ENCODE data around the gene KIT. TPM values are rescaled to one million over a fixed set of nuclear protein-coding genes. Genes with fewer than 3 reads are reported as not detected.

Gene KIT
- total and polyA plus RNA-seq, 7 donors, result 0.69 to 58.7 (median 31.0) TPM

DNA sequence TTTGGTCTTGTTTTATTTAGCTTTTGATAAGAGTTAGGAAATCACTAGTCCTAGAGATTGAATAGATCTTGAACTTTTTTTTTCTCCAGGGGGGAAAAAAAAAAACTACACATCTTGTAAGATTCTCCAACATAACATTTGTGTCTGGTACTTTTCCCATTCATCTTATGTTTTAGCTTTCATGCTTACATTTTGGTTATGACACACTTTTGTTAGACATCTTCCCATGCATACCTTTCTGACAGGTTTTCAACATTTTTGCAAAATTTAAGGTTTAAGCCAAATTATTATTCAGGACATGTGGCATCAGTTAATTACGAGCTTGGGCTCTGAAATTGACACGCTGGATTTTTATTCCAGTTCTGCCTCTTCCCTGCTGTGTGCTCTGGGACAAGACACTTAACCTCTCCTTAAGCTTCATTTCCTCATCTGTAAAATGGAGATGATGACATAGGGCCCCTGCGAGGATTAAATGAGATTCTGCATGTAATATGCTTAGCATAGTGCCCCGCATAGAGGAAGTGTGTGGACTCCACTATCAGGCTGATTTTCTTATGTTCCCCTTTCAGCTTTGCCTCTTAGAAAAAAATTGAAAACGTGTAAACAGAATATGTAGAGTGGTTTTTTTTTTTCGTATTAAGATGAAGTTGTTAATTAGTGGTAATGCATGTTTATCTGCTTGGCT lies 5.3 kb downstream of the KIT start:
- H3K4me3 ChIP-seq, result no peak overlapping the region
- no peak overlapping the region for H3K27ac ChIP-seq
- TF ChIP-seq POLR2A (IDR thresholded peaks at IDR 0.05), result no peak
- TF ChIP-seq, protein P1, sequence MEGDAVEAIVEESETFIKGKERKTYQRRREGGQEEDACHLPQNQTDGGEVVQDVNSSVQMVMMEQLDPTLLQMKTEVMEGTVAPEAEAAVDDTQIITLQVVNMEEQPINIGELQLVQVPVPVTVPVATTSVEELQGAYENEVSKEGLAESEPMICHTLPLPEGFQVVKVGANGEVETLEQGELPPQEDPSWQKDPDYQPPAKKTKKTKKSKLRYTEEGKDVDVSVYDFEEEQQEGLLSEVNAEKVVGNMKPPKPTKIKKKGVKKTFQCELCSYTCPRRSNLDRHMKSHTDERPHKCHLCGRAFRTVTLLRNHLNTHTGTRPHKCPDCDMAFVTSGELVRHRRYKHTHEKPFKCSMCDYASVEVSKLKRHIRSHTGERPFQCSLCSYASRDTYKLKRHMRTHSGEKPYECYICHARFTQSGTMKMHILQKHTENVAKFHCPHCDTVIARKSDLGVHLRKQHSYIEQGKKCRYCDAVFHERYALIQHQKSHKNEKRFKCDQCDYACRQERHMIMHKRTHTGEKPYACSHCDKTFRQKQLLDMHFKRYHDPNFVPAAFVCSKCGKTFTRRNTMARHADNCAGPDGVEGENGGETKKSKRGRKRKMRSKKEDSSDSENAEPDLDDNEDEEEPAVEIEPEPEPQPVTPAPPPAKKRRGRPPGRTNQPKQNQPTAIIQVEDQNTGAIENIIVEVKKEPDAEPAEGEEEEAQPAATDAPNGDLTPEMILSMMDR (IDR thresholded peaks at IDR 0.05), result no peak
- no peak for TF ChIP-seq POLR2AphosphoS5 (IDR thresholded peaks at IDR 0.05)
- no peak for TF ChIP-seq EP300 (IDR thresholded peaks at IDR 0.05)
- H3K9me3 ChIP-seq, result no peaks in the 10 kb centered on the region
- no peak for DNase-seq
- 49 to 68% methylated on average over 6 of the region's 6 CpGs for WGBS, 2 donors
- H3K27me3 ChIP-seq, result peaks cover 14 to 66% (median 51%) of the 10 kb centered on the region in 3 donors
- intact Hi-C loops (cut with DNase I), result no loop called here
- H3K36me3 ChIP-seq, result no peaks in the 10 kb centered on the region
- peaks cover 0 to 23% (median 19%) of the 10 kb centered on the region in 4 donors for H3K4me1 ChIP-seq

DNA sequence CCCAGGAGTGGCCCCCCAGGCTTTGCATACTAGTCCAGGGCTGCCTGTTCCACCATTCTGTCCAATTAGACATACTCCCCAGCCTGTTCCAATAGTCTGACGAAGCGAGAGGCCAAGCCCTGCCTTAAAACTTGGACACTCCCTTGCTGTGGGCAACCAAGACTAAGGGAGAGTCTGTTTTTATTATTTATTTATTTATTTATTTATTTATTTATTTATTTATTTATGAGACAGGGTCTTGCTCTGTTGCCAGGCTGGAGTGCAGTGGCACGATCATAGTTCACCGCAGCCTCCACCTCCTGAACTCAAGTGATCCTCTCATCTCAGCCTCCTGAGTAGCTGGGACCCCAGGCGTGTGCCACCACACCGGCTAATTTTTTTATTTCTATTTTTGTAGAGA lies 6.6 kb downstream of the KIT start:
- Histone ChIP-seq H3K27me3 (peaks cover 10 to 53% (median 37%) of the 10 kb centered on the region in 3 donors), H3K27ac (no peak overlapping the region), H3K36me3 (no peaks in the 10 kb centered on the region), H3K9me3 (no peaks in the 10 kb centered on the region), H3K4me3 (no peak overlapping the region), H3K4me1 (peaks cover 0 to 9% (median 7%) of the 10 kb centered on the region in 4 donors)
- DNase-seq, result no peak
- intact Hi-C loops (cut with DNase I), result no loop called here
- TF ChIP-seq POLR2A (IDR thresholded peaks at IDR 0.05) (no peak), EP300 (IDR thresholded peaks at IDR 0.05) (no peak), POLR2AphosphoS5 (IDR thresholded peaks at IDR 0.05) (no peak)
- TF ChIP-seq, protein P1 (IDR thresholded peaks at IDR 0.05), result no peak
- WGBS, 2 donors, result 95% methylated on average over 6 of the region's 6 CpGs

DNA sequence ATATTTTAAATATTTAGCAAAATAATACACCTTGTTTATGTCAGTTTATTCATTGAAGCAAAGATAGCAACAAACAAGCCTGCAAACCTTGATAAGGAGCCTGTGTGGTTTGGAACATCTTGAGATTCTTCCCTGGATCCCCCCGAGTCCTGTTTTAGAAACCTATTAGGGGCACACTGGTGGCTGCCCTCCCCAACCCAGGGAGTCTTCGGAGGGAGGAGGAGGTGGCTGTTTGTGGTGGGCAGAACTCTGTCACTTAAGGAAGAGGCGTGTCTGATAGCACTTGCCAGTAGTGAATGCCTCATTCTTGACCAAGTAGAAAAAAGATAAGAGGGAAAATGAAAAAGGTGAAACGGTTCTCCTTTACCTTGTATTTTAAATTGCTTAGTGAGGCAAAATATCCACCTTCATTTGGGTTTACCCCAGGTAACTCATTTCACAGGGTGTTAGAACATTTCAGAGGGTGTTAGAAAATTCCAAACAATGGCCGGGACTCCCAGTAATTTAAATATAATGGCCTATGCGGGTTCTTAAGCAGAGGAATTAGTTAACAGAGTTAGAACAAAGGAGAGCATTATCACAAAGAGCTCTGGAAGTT lies 10.4 kb downstream of the KIT start:
- no peak overlapping the region for H3K4me3 ChIP-seq
- no peaks in the 10 kb centered on the region for H3K9me3 ChIP-seq
- no peak overlapping the region for H3K27ac ChIP-seq
- H3K36me3 ChIP-seq, result no peaks in the 10 kb centered on the region
- TF ChIP-seq POLR2A (IDR thresholded peaks at IDR 0.05), result no peak
- TF ChIP-seq, protein P1 (IDR thresholded peaks at IDR 0.05), result no peak
- TF ChIP-seq EP300 (IDR thresholded peaks at IDR 0.05), result no peak
- TF ChIP-seq POLR2AphosphoS5 (IDR thresholded peaks at IDR 0.05), result no peak
- no peaks in the 10 kb centered on the region for H3K4me1 ChIP-seq
- H3K27me3 ChIP-seq, result peaks cover 0 to 16% (median 7%) of the 10 kb centered on the region in 3 donors
- no peak for DNase-seq
- intact Hi-C loops (cut with DNase I), result no loop called here
- 36 to 45% methylated on average over 6 of the region's 6 CpGs for WGBS, 2 donors

DNA sequence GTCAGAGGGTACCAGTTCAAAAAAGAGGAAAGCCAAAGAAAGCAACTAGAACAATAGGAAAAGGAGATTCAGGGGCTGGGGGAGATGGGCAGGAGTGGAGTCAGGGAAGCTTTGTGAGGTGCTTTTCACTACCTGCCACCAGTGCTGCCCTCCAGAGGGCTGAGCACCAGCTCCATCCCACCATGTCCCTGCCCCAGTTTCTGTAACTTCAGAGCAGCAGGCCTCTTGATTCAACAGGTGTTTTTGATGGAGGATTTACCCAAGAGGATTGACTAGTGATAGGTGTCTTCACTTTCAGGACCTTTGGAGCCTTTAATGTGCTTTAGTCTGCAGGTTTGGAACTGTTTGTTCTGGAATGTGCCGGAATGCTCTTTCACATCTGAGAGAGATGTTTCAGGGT lies 12.1 kb downstream of the KIT start:
- 90 to 98% methylated on average over 1 of the region's 1 CpG for WGBS, 2 donors
- DNase-seq, result no peak
- Histone ChIP-seq H3K9me3 (no peaks in the 10 kb centered on the region), H3K4me3 (no peak overlapping the region), H3K36me3 (no peaks in the 10 kb centered on the region), H3K27ac (no peak overlapping the region), H3K4me1 (no peaks in the 10 kb centered on the region), H3K27me3 (peaks cover 0 to 3% (median 0%) of the 10 kb centered on the region in 3 donors)
- TF ChIP-seq POLR2A (IDR thresholded peaks at IDR 0.05), result no peak
- intact Hi-C loops (cut with DNase I), result no loop called here

DNA sequence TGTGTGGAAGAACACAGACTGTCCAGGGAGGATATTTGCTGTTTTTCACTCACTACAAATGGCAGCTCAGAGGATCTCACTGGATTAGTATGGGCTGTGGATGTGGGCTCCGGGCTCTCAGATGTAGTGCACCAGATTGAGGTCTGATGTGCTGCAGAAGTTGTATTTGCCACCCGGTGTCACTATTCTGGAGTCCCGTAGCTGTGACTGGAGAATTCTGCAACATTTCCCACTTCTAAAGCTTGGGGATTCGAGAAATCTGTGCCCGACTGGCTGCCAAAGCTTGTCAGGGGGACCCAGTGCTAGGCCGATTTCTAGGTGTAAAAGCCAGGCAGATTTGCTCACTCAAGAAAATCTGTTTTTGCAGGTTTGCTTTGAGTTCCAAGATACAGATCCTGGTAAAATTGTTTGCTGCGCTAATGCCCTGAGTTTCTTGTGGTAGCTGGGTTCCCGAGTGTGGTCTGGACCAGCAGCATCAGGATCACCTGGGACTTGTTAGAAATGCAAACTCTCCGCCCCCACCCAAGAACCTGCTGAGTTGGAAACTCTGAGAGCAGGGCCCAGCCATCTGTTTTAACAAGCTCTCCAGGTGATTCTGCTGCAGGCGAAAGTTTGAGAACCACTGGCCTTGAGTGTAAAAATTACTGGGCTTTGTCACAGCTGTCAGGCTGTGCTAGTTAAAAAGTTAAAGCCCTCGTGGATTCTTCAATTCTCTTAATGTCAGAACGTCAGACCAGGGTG lies 18.1 kb downstream of the KIT start:
- no peaks in the 10 kb centered on the region for H3K36me3 ChIP-seq
- H3K4me1 ChIP-seq, result no peaks in the 10 kb centered on the region
- no peak overlapping the region for H3K27ac ChIP-seq
- DNase-seq, result no peak
- H3K4me3 ChIP-seq, result no peak overlapping the region
- peaks cover 0 to 7% (median 0%) of the 10 kb centered on the region in 3 donors for H3K27me3 ChIP-seq
- TF ChIP-seq, protein P1 (IDR thresholded peaks at IDR 0.05), result no peak
- TF ChIP-seq POLR2AphosphoS5 (IDR thresholded peaks at IDR 0.05) (no peak), EP300 (IDR thresholded peaks at IDR 0.05) (no peak), POLR2A (IDR thresholded peaks at IDR 0.05) (no peak)
- H3K9me3 ChIP-seq, result no peaks in the 10 kb centered on the region
- intact Hi-C loops (cut with DNase I), result no loop called here
- WGBS, 2 donors, result 84 to 90% methylated on average over 12 of the region's 12 CpGs
